Gastroesophageal sphincter (tissue), 3 donors: ENCODE data around the gene MRPS11.

Experiments
- EP300 ChIP-seq: sonication (generic); formaldehyde crosslinking; IDR thresholded peaks from one replicate; pipeline ENCODE4 v1.6.1; 2017; ENCODE audit warnings: antibody characterized with exemption, mild to moderate bottlenecking
- POLR2A ChIP-seq, 2 donors: fragments of 450-650 bp; IDR thresholded peaks; one replicate each; pipeline ENCODE4 v1.6.1; 2017; ENCODE audit warnings: antibody characterized with exemption in 2 of 2, mild to moderate bottlenecking in 2 of 2, moderate library complexity in 1 of 2
- TF ChIP-seq, protein P1 (sequence below), 4 experiments: fragments of 200-600 bp in 2 of 4; fragments of 450-650 bp in 2 of 4; sonication (generic) in 1 of 4; IDR thresholded peaks; one replicate each; pipeline ENCODE4 v1.5.1; 2017 to 2019; ENCODE audit warnings: antibody characterized with exemption in 4 of 4, mild to moderate bottlenecking in 2 of 4, moderate library complexity in 2 of 4

- no peak for TF ChIP-seq POLR2A (IDR thresholded peaks at IDR 0.05)
- TF ChIP-seq, protein P1, sequence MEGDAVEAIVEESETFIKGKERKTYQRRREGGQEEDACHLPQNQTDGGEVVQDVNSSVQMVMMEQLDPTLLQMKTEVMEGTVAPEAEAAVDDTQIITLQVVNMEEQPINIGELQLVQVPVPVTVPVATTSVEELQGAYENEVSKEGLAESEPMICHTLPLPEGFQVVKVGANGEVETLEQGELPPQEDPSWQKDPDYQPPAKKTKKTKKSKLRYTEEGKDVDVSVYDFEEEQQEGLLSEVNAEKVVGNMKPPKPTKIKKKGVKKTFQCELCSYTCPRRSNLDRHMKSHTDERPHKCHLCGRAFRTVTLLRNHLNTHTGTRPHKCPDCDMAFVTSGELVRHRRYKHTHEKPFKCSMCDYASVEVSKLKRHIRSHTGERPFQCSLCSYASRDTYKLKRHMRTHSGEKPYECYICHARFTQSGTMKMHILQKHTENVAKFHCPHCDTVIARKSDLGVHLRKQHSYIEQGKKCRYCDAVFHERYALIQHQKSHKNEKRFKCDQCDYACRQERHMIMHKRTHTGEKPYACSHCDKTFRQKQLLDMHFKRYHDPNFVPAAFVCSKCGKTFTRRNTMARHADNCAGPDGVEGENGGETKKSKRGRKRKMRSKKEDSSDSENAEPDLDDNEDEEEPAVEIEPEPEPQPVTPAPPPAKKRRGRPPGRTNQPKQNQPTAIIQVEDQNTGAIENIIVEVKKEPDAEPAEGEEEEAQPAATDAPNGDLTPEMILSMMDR (IDR thresholded peaks at IDR 0.05): no peak
- TF ChIP-seq EP300: no peak
Measured at GRCh38 chr15:88491158-88491557, 23.6 kb downstream of the MRPS11 start.
